ENCODE measurements around the gene MOSPD2.

DNA sequence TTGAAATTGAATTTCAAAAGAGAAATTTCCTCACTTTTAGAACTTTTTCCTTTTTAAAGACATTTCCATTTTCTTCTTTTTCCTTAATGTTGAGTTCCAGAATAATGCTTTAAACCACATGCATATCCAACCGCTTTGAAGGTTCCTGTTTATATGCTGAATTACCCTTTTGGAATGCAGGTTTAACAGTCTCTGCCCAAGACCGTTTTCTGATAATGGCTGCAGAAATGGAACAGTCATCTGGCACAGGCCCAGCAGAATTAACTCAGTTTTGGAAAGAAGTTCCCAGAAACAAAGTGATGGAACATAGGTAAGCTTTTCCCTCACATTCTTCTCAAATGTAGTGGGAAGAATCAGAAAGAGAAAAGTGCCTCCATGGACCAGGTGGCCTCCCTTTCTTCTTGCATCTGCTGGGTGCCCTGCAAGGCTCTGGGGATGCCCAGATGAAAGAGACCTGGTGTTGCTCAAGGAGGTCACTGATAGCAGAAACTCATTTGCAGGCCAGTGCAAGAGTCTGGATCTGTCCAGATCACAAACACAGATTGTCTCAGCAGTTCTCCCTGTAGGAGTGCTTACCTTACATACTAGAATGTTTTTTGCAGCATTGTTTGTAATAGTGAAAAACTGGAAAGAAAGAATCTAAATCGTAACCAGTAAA, 42.9 kb downstream of the MOSPD2 start:
- TF ChIP-seq EZH2 (IDR thresholded peaks at IDR 0.05; ENCODE audit: insufficient read depth, poor library complexity, severe bottlenecking) (no peak), EZH2phosphoT487 (IDR thresholded peaks at IDR 0.05; ENCODE audit: insufficient read depth, low read depth) (no peak)

All from GM23248 (cell line).